GM20431 (cell line): ENCODE results near the gene SLC25A45.
"Not testable (repeated sequence)": the region's sequence is repeated elsewhere in the genome, so short reads cannot be mapped to it uniquely, and the experiment has no call there.

Experiments
- in situ Hi-C: fragments of 300-500 bp; cut with MseI, MboI; formaldehyde crosslinking; loops from one replicate; pipeline ENCODE4 v1.15.0; 2020; ENCODE audit warnings: low sequenced_read_pairs; ENCODE audit not compliant: unreplicated experiment

Gene SLC25A45

GRCh38 chr11:65332591-65332990, 49.9 kb downstream of the SLC25A45 start:
- in situ Hi-C loops, result not testable (repeated sequence)

DNA sequence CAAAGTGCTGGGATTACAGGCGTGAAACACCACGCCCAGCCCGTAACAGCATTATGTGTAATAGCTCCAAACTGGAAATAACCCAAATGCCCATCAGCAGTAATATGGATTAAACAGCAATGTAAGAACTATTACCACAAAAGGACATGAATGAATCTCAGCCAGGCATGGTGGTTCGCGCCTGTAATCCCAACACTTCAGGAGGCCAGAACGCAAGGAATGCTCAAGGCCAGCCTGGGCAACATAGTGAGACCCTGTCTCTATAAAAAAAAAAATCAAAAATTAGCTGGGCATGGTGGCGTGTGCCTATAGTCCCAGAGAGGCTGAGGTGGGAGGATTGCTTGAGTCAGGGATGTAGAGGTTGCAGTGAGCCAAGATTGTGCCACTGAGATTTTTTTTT, 51.9 kb downstream of the SLC25A45 start:
- in situ Hi-C loops, result no loop called here

- in situ Hi-C loops, result no loop called here
These were observed 52.5 kb downstream of the SLC25A45 start for GRCh38 chr11:65329944-65330403.

GRCh38 chr11:65329478-65329877, 53.0 kb downstream of the SLC25A45 start:
- in situ Hi-C loops, result no loop called here

DNA sequence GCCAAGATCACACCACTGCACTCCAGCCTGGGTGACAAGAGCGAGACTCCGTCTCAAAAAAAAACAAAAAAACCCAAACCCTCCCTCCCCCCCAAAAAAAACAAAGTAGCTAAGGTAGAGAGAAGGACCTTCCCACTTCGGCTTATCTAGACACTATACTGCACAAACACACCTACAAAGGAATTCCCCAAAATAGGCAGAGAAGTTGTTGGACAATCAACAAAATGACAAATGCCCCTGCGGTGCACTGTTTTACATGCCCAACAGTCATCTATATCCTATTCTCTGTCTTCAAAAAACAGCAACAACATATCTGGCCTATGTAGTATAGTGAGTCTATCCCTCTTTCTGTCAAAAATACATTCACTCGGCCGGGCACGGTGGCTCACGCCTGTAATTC, 55.4 kb downstream of the SLC25A45 start:
- in situ Hi-C loops, result no loop called here

GRCh38 chr11:65325435-65325834, 57.0 kb downstream of the SLC25A45 start:
- in situ Hi-C loops, result no loop called here
